Effector CD8-positive, alpha-beta T cell (primary cell): ENCODE measurements around the gene COL2A1.
"Not testable (repeated sequence)": the region's sequence is repeated elsewhere in the genome, so short reads cannot be mapped to it uniquely, and the experiment has no call there.

Source experiments
- DNase-seq: peaks from one replicate; lab custom pipeline; 2025; lab: John Stamatoyannopoulos, UW

The COL2A1 gene

GRCh38 chr12:47975036-47975620, 29.1 kb downstream of the COL2A1 start:
- DNase-seq: no peak

DNA sequence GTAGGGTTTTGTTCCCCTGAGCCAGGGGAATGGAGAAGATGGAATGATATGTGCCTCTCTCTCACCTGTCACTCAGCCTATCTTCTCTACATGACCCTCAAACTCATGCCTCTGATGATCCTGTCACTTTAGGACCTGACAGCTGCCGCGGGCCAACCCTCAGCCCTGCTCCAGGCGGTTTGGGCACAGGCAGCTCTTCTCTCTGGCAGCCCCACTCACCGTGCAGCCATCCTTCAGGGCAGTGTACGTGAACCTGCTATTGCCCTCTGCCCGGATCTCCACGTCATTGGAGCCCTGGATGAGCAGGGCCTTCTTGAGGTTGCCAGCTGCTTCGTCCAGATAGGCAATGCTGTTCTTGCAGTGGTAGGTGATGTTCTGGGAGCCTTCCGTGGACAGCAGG, 30.4 kb downstream of the COL2A1 start:
- no peak for DNase-seq

GRCh38 chr12:47972895-47973294, 31.4 kb downstream of the COL2A1 start:
- no peak for DNase-seq

GRCh38 chr12:47970843-47971242, 33.4 kb downstream of the COL2A1 start:
- DNase-seq: no peak

DNA sequence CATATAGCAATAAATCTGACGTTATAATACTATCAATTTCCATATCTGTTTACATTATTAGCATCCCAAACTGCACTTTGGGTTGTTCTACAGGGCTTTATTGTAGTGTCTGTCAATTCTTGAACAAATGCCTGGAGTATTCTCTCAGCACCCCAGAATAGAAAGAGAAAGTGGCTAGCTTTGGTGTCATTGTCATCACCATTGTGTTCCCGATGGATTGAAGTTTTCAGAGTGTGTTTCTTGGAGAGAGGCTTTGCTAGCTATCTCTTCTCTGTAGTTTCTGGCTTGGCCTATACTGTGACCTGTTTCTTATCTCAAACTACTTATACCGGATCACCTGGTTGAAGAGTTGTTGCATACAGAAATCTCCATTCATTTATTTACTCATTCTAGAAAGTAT, 34.4 kb downstream of the COL2A1 start:
- DNase-seq: no peak

- no peak for DNase-seq
Measured at GRCh38 chr12:47967461-47968321, 36.6 kb downstream of the COL2A1 start.

GRCh38 chr12:47965581-47965980, 38.7 kb downstream of the COL2A1 start:
- no peak for DNase-seq

- no peak for DNase-seq
Measured at GRCh38 chr12:47964106-47964728, 40.1 kb downstream of the COL2A1 start.

- DNase-seq: peak; percentile 84
Measured at GRCh38 chr12:47963340-47964040, 40.8 kb downstream of the COL2A1 start, which contains the start of gene TMEM106C. TSS of gene TMEM106C (plus strand) at chr12:47963596. CDS start at chr12:47964237, 641 bp downstream.

DNA sequence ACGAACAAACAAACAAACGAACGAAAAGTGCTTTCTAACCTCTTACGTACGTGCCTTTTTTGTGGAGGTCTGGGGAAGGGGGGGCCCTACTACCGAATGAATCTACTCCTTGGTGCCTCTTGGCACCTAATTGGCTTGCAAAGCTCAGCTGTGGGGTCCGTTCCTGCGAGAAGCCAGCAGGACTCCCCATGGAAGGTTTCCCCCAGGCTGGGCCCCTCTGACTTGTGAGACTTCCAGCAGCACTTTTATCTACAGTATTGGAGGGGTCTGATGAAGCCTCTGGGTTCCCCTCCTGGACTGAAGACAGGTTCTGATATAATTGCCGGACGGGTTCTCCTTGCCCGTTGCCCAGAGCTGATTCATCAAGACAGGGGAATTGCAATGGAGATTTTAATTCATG, 42.1 kb downstream of the COL2A1 start:
- no peak for DNase-seq

DNA sequence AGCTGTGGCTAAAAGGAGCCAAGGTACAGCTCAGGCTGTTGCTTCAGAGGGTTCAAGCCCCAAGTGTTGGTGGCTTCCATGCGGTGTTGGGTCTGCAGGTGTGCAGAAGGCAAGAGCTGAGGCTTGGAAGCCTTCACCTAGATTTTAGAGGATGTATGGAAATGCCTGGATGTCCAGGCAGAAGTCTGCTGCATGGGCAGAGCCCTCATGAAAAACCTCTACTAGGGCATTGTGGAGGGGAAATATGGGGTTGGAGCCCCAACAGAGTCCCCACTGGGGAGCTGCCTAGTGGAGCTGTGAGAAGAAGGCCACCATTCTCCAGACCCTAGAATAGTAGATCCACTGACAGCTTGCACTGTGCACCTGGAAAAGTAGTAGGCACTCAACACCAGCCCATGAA, 46.6 kb downstream of the COL2A1 start:
- not testable (repeated sequence) for DNase-seq

GRCh38 chr12:47955059-47955458, 49.2 kb downstream of the COL2A1 start:
- DNase-seq: no peak

DNA sequence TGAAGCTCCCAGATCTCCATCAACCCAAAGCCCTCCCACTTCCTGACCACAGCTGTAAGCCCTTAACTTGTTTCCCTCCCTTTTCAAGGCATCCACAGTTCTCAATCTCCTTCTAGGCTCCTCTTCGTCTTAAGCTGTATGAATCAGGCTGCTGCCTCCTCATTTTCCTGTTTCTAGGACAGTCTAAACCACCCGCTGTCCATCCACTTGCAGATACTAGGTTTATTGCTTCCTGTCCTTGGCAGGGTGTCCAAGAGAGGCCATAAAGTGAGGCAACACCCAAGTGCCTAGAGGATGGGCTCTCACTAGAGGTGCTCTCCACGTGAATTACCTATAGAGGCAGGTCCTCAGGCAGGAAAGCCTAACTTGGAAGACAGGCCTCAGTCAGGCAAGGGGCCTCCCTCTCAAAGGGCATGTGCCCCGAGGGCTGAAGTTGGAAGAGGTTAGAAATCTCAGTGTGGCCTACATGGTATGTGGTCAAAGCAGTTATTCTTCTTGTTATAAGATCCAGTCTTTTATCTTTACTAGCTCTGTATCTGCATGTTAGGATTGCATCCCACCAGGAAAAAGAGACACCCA, 49.7 kb downstream of the COL2A1 start:
- no peak for DNase-seq

GRCh38 chr12:47954058-47954457, 50.2 kb downstream of the COL2A1 start:
- no peak for DNase-seq

- DNase-seq: no peak
Measured at GRCh38 chr12:47950856-47951468, 53.3 kb downstream of the COL2A1 start.

DNA sequence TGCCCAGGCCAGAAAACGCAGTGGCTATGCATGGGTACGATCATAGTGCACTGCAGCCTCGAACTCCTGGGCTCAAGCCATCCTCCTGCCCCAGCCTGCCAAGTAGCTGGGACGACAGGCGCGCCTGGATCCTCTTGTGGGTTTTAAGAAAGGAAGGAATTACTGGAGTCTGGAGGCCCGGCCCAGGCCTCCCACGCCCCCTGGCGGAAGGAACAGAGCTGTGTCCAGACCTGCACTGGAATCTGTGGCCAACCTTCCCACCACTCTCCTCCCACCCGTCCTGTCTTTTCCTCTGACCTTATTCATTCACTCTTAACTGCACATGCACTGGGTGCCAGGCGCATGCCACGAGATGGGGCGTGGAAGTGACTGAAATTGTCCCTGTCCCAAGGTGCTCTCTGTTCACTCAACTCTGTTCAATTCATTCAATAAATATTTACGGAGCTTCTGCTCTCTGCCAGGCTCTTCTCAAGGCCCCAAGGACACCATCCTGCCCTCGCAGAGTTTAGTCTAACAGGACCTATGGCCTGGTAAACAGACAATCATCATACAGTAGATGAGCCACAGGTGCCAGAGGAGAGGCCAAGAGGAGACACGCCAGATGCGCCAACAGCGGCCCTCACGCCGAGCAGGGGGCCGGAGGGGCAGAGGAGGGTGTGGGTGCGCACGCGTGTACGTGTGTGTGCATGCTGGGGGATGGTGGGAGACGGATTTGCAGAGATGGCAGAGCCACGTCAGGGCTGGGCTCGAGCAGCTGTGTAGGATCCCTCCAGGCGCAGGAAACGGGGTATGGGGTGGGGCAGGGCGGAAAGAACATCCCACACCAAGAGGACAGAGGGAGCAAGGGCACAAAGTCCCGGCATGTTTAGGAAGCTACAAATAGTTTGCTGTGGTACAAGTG, 54.6 kb downstream of the COL2A1 start:
- DNase-seq: peak; percentile 28

GRCh38 chr12:47947341-47947740, 56.9 kb downstream of the COL2A1 start:
- no peak for DNase-seq

GRCh38 chr12:47946413-47947323, 57.6 kb downstream of the COL2A1 start:
- DNase-seq: no peak

- DNase-seq: no peak
Measured at GRCh38 chr12:47945341-47945728, 58.9 kb downstream of the COL2A1 start.
